GM23338 (cell line): ENCODE measurements around the gene OOSP3. TPM values are rescaled to one million over a fixed set of nuclear protein-coding genes. Genes with fewer than 3 reads are reported as not detected.

Experiments used
- ATAC-seq: fragments of 200-7000 bp; cut with Tn5 transposase; 3 replicates; pipeline ENCODE4 v1.9.1; 2020
- DNase-seq: peaks from one replicate; pipeline ENCODE4 v3.0.0-alpha.2; 2015; ENCODE audit warnings: low spot score
- H2AFZ ChIP-seq: fragments of 200-600 bp; sonication (generic); 2 replicates; pipeline ENCODE4 v1.8.0; 2016; ENCODE audit warnings: antibody characterized with exemption, mild to moderate bottlenecking, moderate library complexity
- H3F3A ChIP-seq: fragments of 200-600 bp; sonication (generic); replicated peaks from 2 replicates; pipeline ENCODE4 v1.8.0; 2017; ENCODE audit warnings: antibody characterized with exemption, mixed run types, low read depth
- H3K27ac ChIP-seq: fragments of 200-600 bp; sonication (generic); 2 replicates; pipeline ENCODE4 v1.6.1; 2016; ENCODE audit warnings: low read depth
- H3K27me3 ChIP-seq: fragments of 200-600 bp; sonication (generic); 2 replicates; pipeline ENCODE4 v1.8.0; 2016; ENCODE audit warnings: mild to moderate bottlenecking, mixed run types, moderate library complexity; ENCODE audit not compliant: insufficient read depth
- H3K36me3 ChIP-seq: fragments of 200-600 bp; sonication (generic); 2 replicates; pipeline ENCODE4 v1.8.0; 2016; ENCODE audit warnings: mild to moderate bottlenecking; ENCODE audit not compliant: insufficient read depth
- H3K4me1 ChIP-seq: fragments of 200-600 bp; sonication (generic); 2 replicates; pipeline ENCODE4 v1.8.0; 2016; ENCODE audit warnings: mild to moderate bottlenecking, moderate library complexity; ENCODE audit not compliant: insufficient read depth
- H3K4me2 ChIP-seq: fragments of 200-600 bp; sonication (generic); 2 replicates; pipeline ENCODE4 v1.7.1; 2017; ENCODE audit warnings: mixed run types
- H3K4me3 ChIP-seq: fragments of 200-600 bp; sonication (generic); 2 replicates; pipeline ENCODE4 v1.6.1; 2016; ENCODE audit warnings: mixed run types
- H3K79me2 ChIP-seq: fragments of 200-600 bp; sonication (generic); replicated peaks from 2 replicates; pipeline ENCODE4 v1.8.0; 2017; ENCODE audit warnings: mild to moderate bottlenecking; ENCODE audit not compliant: insufficient read depth
- H3K9me2 ChIP-seq: fragments of 200-600 bp; sonication (generic); 2 replicates; pipeline ENCODE4 v1.8.0; 2017; ENCODE audit not compliant: insufficient read depth
- H4K20me1 ChIP-seq: fragments of 200-600 bp; sonication (generic); replicated peaks from 2 replicates; pipeline ENCODE4 v1.8.0; 2017; ENCODE audit warnings: mild to moderate bottlenecking; ENCODE audit not compliant: insufficient read depth
- H3K27ac Mint-ChIP-seq: 2 replicates; pipeline ENCODE4 v1.8.0; 2020; ENCODE audit warnings: inconsistent platforms, mild to moderate bottlenecking, moderate library complexity, mixed read lengths
- H3K27me3 Mint-ChIP-seq: 3 replicates; pipeline ENCODE4 v1.8.0; 2022; ENCODE audit warnings: low read depth, mild to moderate bottlenecking, moderate library complexity, mixed read lengths, inconsistent platforms; ENCODE audit not compliant: insufficient read depth, poor library complexity
- H3K36me3 Mint-ChIP-seq: 3 replicates; pipeline ENCODE4 v1.8.0; 2021; ENCODE audit warnings: low read depth, mild to moderate bottlenecking, inconsistent platforms, moderate library complexity, mixed read lengths
- H3K4me1 Mint-ChIP-seq: 3 replicates; pipeline ENCODE4 v1.8.0; 2020; ENCODE audit warnings: mild to moderate bottlenecking, inconsistent platforms, mixed read lengths
- H3K4me3 Mint-ChIP-seq: 3 replicates; pipeline ENCODE4 v1.8.0; 2021; ENCODE audit warnings: moderate library complexity, mild to moderate bottlenecking, inconsistent platforms, mixed read lengths
- H3K9me3 Mint-ChIP-seq: 3 replicates; pipeline ENCODE4 v1.8.0; 2020; ENCODE audit warnings: moderate library complexity, mild to moderate bottlenecking, inconsistent platforms, mixed read lengths
- CREB1 ChIP-seq: fragments of 250-450 bp; sonication (Bioruptor Pico); IDR thresholded peaks from 2 replicates; pipeline ENCODE4 v1.5.0; 2020; ENCODE audit warnings: low read depth, mild to moderate bottlenecking, moderate library complexity
- ETS1 ChIP-seq: IDR thresholded peaks from 2 replicates; pipeline ENCODE4 v1.6.1; 2016; ENCODE audit warnings: antibody characterized with exemption
- EZH2 ChIP-seq: fragments of 200-600 bp; sonication (generic); IDR thresholded peaks from one replicate; pipeline ENCODE4 v1.8.0; 2017; ENCODE audit warnings: antibody characterized with exemption, mild to moderate bottlenecking, low read depth; ENCODE audit not compliant: unreplicated experiment
- EZH2phosphoT487 ChIP-seq: fragments of 200-600 bp; sonication (generic); IDR thresholded peaks from one replicate; pipeline ENCODE4 v1.8.1; 2018; ENCODE audit warnings: antibody characterized with exemption; ENCODE audit not compliant: unreplicated experiment
- JUNB ChIP-seq: IDR thresholded peaks from one replicate; pipeline ENCODE4 v1.6.1; 2016; ENCODE audit warnings: antibody characterized with exemption; ENCODE audit not compliant: unreplicated experiment
- NANOG ChIP-seq: IDR thresholded peaks from 2 replicates; pipeline ENCODE4 v1.6.1; 2016; ENCODE audit warnings: antibody characterized with exemption, borderline replicate concordance
- POLR2AphosphoS5 ChIP-seq: IDR thresholded peaks from 2 replicates; pipeline ENCODE4 v1.6.1; 2016; ENCODE audit warnings: antibody characterized with exemption, low read depth
- REST ChIP-seq: IDR thresholded peaks from one replicate; pipeline ENCODE4 v1.6.1; 2018; ENCODE audit warnings: antibody characterized with exemption; ENCODE audit not compliant: unreplicated experiment
- STAT1 ChIP-seq: IDR thresholded peaks from one replicate; pipeline ENCODE4 v1.6.1; 2016; ENCODE audit warnings: antibody characterized with exemption; ENCODE audit not compliant: unreplicated experiment
- ZNF114 ChIP-seq: fragments of 250-450 bp; sonication (Bioruptor Pico); IDR thresholded peaks from 2 replicates; pipeline ENCODE4 v1.5.0; 2020; ENCODE audit warnings: mild to moderate bottlenecking, moderate library complexity
- ZNF331 ChIP-seq: fragments of 250-450 bp; sonication (Bioruptor Pico); IDR thresholded peaks from 2 replicates; pipeline ENCODE4 v1.5.0; 2020; ENCODE audit warnings: low read depth, mild to moderate bottlenecking, moderate library complexity
- ZNF462 ChIP-seq: fragments of 250-450 bp; sonication (Bioruptor Pico); IDR thresholded peaks from 2 replicates; pipeline ENCODE4 v1.5.0; 2020; ENCODE audit warnings: mild to moderate bottlenecking, moderate library complexity
- polyA plus RNA-seq: library from polyadenylated mRNA; unstranded; fragments of >200 nt; fragmentation: Nextera tagmentation; extraction: Ambion mirVana; gene quantifications from 2 replicates; pipeline ENCODE4 v1.2.1, GENCODE V29; 2016
- total RNA-seq: library from RNA; depleted of rRNA; stranded (reverse); fragments of >200 nt; shearing (Covaris generic); gene quantifications from 2 replicates; pipeline ENCODE4 v1.2.3, GENCODE V29; 2014
- TF ChIP-seq, protein P1 (sequence below), 2 experiments: fragments of 200-600 bp in 1 of 2; sonication (generic) in 1 of 2; conservative IDR thresholded peaks; 2 replicates each; pipeline versions ENCODE4 v1.5.1 to v1.6.1; 2016 to 2017; ENCODE audit warnings: antibody characterized with exemption in 2 of 2, low read depth in 2 of 2, mild to moderate bottlenecking in 2 of 2, moderate library complexity in 1 of 2

The OOSP3 gene
- total and polyA plus RNA-seq, 2 experiments from 2014 or later: not detected

- Histone ChIP-seq H3K36me3 (no peaks in the 10 kb centered on the region), H3K27me3 (no peaks in the 10 kb centered on the region), H4K20me1 (no peaks in the 10 kb centered on the region), H2AFZ (no peak overlapping the region), H3K4me3 (no peak overlapping the region), H3K27ac (no peak overlapping the region), H3K9me2 (peaks cover 2% of the 10 kb centered on the region; the same call in 1 of the 2 replicates), H3F3A (no peaks in the 10 kb centered on the region), H3K4me2 (no peak overlapping the region), H3K4me1 (peaks cover 9% of the 10 kb centered on the region; the same call in 1 of the 2 replicates), H3K79me2 (no peaks in the 10 kb centered on the region)
- no peaks in the 10 kb centered on the region for H3K9me3 Mint-ChIP-seq
- no peak for DNase-seq
- ATAC-seq: no peak
- no peak overlapping the region for H3K27ac Mint-ChIP-seq
- TF ChIP-seq REST: no peak
- no peak for TF ChIP-seq NANOG
- TF ChIP-seq ZNF331 (CRISPR knock-in tag): no peak
- TF ChIP-seq ZNF462 (CRISPR knock-in tag): no peak
- TF ChIP-seq JUNB: no peak
- TF ChIP-seq ETS1: no peak
- TF ChIP-seq EZH2: no peak
- no peak for TF ChIP-seq EZH2phosphoT487
- TF ChIP-seq ZNF114 (CRISPR knock-in tag): no peak
- TF ChIP-seq CREB1 (CRISPR knock-in tag): no peak
- no peak for TF ChIP-seq STAT1
- TF ChIP-seq POLR2AphosphoS5: no peak
- TF ChIP-seq, protein P1, sequence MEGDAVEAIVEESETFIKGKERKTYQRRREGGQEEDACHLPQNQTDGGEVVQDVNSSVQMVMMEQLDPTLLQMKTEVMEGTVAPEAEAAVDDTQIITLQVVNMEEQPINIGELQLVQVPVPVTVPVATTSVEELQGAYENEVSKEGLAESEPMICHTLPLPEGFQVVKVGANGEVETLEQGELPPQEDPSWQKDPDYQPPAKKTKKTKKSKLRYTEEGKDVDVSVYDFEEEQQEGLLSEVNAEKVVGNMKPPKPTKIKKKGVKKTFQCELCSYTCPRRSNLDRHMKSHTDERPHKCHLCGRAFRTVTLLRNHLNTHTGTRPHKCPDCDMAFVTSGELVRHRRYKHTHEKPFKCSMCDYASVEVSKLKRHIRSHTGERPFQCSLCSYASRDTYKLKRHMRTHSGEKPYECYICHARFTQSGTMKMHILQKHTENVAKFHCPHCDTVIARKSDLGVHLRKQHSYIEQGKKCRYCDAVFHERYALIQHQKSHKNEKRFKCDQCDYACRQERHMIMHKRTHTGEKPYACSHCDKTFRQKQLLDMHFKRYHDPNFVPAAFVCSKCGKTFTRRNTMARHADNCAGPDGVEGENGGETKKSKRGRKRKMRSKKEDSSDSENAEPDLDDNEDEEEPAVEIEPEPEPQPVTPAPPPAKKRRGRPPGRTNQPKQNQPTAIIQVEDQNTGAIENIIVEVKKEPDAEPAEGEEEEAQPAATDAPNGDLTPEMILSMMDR (conservative IDR thresholded peaks at IDR 0.05; ENCODE audit: low read depth in 2 of 2): no peak
- H3K27me3 Mint-ChIP-seq: no peaks in the 10 kb centered on the region
- H3K4me1 Mint-ChIP-seq: peaks cover 9% of the 10 kb centered on the region
- no peaks in the 10 kb centered on the region for H3K36me3 Mint-ChIP-seq
- H3K4me3 Mint-ChIP-seq: no peak overlapping the region
Measured at GRCh38 chr11:59862252-59862651, 16.3 kb upstream of the OOSP3 start.
